ENCODE data around the gene FAM163B. TPM values are rescaled to one million over a fixed set of nuclear protein-coding genes. Genes with fewer than 3 reads are reported as not detected.

Gene FAM163B
- total RNA-seq, 3 donors from 2014 or later (not counting 1 experiment from before 2014, with no cell fraction given): not detected

DNA sequence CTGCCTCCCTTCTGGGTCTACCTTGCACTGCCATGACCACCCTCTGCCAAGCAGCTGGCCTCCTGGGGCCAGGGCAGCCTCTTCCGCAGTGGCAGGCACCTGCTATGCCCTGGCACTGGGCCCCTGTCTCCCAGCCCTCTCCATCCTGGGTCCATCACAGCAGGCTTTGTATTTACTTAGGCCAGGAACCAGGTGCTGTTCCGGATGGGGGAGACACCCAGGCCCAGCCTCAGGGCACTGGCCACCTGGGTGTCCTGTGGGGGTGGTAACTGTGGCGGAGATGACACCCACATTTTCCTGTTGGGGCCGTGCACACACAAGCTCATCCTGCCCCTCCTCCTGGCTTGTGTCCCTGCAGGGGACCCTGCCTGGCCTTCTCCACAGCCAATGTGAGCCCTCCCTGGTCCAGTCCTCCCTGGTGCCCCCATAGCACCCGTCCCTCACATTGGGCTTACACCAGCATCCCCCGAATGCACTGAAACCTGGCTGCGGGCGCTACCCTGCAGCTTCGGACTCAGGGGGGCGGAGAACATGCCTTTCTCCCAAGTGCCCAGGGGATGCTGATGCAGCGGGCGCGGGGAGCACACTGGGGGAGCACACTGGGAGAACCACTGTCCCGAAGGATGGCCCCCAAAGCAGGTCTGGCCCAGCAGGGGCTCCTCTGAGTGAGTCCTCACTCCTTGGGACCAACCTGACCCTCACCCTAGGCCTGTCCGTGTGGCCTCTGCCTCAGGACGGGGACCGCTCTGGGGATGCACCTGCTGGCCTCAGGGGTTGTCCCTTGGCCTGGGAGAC, 17.9 kb downstream of the FAM163B start:
- Mint-ChIP-seq H3K27me3 (ENCODE audit: low read depth in 2 of 2) (peaks cover 0 to 6% of the 10 kb centered on the region in 2 donors), H3K27ac (no peak overlapping the region), H3K4me3 (no peak overlapping the region), H3K4me1 (no peaks in the 10 kb centered on the region), H3K9me3 (no peaks in the 10 kb centered on the region), H3K36me3 (no peaks in the 10 kb centered on the region)
- H3K27ac ChIP-seq (ENCODE audit: low read length): no peak overlapping the region
- H3K36me3 ChIP-seq (ENCODE audit: control insufficient read depth, insufficient read depth, low read length): no peaks in the 10 kb centered on the region
- intact Hi-C loops (cut with micrococcal nuclease): no loop called here
- TF ChIP-seq, protein P1, sequence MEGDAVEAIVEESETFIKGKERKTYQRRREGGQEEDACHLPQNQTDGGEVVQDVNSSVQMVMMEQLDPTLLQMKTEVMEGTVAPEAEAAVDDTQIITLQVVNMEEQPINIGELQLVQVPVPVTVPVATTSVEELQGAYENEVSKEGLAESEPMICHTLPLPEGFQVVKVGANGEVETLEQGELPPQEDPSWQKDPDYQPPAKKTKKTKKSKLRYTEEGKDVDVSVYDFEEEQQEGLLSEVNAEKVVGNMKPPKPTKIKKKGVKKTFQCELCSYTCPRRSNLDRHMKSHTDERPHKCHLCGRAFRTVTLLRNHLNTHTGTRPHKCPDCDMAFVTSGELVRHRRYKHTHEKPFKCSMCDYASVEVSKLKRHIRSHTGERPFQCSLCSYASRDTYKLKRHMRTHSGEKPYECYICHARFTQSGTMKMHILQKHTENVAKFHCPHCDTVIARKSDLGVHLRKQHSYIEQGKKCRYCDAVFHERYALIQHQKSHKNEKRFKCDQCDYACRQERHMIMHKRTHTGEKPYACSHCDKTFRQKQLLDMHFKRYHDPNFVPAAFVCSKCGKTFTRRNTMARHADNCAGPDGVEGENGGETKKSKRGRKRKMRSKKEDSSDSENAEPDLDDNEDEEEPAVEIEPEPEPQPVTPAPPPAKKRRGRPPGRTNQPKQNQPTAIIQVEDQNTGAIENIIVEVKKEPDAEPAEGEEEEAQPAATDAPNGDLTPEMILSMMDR (IDR thresholded peaks at IDR 0.05): no peak
- H3K27me3 ChIP-seq (ENCODE audit: control insufficient read depth, insufficient read depth, low read length): no peaks in the 10 kb centered on the region
- H3K4me3 ChIP-seq (ENCODE audit: low read length): no peak overlapping the region
- no peak for ATAC-seq
- H3K9me3 ChIP-seq (ENCODE audit: control insufficient read depth, insufficient read depth, low read length): no peaks in the 10 kb centered on the region
- DNase-seq: no peak
- WGBS (ENCODE audit: insufficient coverage): 83% methylated on average over 17 of the region's 17 CpGs
- H3K4me1 ChIP-seq (ENCODE audit: control insufficient read depth, insufficient read depth, low read length): no peaks in the 10 kb centered on the region

DNA sequence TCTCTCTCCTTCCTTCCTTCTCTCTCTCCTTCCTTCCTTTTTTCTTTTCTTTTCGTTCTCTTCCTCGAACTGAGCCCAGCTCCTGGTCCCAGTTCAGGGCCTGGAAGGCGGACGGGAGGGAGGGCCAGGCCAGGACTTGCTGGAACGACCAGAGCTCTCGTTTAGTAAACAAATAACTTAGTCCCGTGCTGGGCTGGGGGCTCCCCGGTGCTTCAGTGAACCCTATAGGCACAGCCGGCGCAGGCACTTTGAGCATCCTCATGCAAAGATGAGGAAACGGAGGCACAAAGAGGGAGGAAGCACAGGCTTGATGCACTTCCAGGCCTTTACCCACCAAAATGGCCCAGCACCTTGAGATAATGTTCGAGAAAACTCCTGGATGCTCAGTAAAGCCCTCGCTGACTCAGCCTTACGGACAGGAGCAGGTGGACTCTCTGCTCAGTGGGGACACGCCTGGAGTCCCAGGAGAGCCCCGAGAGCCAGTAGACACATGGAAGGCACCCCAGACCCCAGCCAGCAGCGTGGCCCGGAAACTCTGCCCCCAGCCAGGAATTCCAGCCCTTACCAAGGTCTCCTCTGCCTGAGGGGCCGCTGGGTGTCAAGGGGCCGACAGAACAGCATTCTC, 18.8 kb downstream of the FAM163B start:
- H3K4me3 Mint-ChIP-seq: no peak overlapping the region
- intact Hi-C loops (cut with micrococcal nuclease): no loop called here
- H3K4me1 Mint-ChIP-seq: no peaks in the 10 kb centered on the region
- WGBS (ENCODE audit: insufficient coverage): 76% methylated on average over 20 of the region's 20 CpGs
- Histone ChIP-seq H3K4me1 (ENCODE audit: control insufficient read depth, insufficient read depth, low read length) (peaks cover 4% of the 10 kb centered on the region), H3K9me3 (ENCODE audit: control insufficient read depth, insufficient read depth, low read length) (no peaks in the 10 kb centered on the region), H3K36me3 (ENCODE audit: control insufficient read depth, insufficient read depth, low read length) (no peaks in the 10 kb centered on the region), H3K27ac (ENCODE audit: low read length) (no peak overlapping the region), H3K27me3 (ENCODE audit: control insufficient read depth, insufficient read depth, low read length) (peaks cover 9% of the 10 kb centered on the region), H3K4me3 (ENCODE audit: low read length) (no peak overlapping the region)
- H3K27me3 Mint-ChIP-seq (ENCODE audit: low read depth in 2 of 2): peaks cover 8 to 11% of the 10 kb centered on the region in 2 donors
- DNase-seq: no peak
- ATAC-seq: no peak
- H3K27ac Mint-ChIP-seq: no peak overlapping the region
- TF ChIP-seq, protein P1 (IDR thresholded peaks at IDR 0.05): no peak
- H3K36me3 Mint-ChIP-seq: no peaks in the 10 kb centered on the region
- no peaks in the 10 kb centered on the region for H3K9me3 Mint-ChIP-seq

DNA sequence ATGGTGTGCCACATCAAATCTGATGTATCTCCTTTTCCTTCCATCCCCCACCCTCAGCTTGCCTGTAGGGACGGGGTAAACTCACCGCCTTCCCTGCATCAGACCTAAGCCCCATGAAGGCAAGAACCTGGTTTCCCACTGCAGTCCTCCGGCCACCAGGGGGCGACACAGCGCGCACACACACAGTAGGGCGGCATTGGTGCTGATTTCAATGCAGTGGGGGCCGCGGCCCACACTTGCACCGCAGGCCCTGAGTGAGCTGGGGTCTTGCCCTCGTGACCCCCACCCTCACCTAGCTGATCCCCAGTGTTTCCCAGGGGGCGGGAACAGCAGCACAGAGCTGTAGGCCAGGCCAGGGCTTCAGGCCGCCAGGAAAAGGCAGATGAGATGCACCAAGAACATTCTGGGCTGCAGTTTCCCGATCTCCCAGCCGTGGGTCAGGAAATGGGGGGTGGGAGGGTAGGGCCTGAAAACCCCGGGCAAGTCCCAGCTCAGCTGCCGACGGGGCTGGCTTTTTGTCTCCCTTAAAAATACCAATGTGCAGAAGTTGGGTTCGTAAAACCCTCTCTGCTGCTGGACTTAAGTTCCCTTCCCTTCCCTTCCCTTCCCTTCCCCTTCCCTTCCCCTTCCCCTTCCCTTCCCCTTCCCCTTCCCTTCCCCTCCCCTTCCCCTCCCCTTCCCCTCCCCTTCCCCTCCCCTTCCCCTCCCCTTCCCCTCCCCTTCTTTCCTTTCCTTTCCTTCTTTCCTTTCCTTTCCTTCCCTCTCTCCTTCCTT, 19.5 kb downstream of the FAM163B start:
- Mint-ChIP-seq H3K27me3 (ENCODE audit: low read depth in 2 of 2) (peaks cover 9 to 14% of the 10 kb centered on the region in 2 donors), H3K4me3 (no peak overlapping the region), H3K4me1 (no peaks in the 10 kb centered on the region), H3K27ac (no peak overlapping the region), H3K36me3 (no peaks in the 10 kb centered on the region), H3K9me3 (no peaks in the 10 kb centered on the region)
- intact Hi-C loops (cut with micrococcal nuclease): no loop called here
- no peak overlapping the region for H3K27ac ChIP-seq (ENCODE audit: low read length)
- peaks cover 10% of the 10 kb centered on the region for H3K27me3 ChIP-seq (ENCODE audit: control insufficient read depth, insufficient read depth, low read length)
- H3K4me3 ChIP-seq (ENCODE audit: low read length): no peak overlapping the region
- 49% methylated on average over 19 of the region's 19 CpGs for WGBS (ENCODE audit: insufficient coverage)
- H3K36me3 ChIP-seq (ENCODE audit: control insufficient read depth, insufficient read depth, low read length): no peaks in the 10 kb centered on the region
- DNase-seq: peak in 1 of 2 donors; percentile 69
- H3K9me3 ChIP-seq (ENCODE audit: control insufficient read depth, insufficient read depth, low read length): no peaks in the 10 kb centered on the region
- peaks cover 6% of the 10 kb centered on the region for H3K4me1 ChIP-seq (ENCODE audit: control insufficient read depth, insufficient read depth, low read length)
- ATAC-seq: no peak
- TF ChIP-seq, protein P1 (IDR thresholded peaks at IDR 0.05): peak; percentile 42
